Nucleus accumbens (tissue), 56 donors: ENCODE data around the gene MAP2K2.
A peak's percentile ranks its signal among the peaks of the same experiment; 100 is the strongest.

Experiments used
- DNase-seq, 56 donors: peaks; one replicate each; lab custom pipeline; 2025; lab: John Stamatoyannopoulos, UW

Gene MAP2K2

GRCh38 chr19:4082172-4082571 lies 41.8 kb downstream of the MAP2K2 start:
- no peak for DNase-seq

GRCh38 chr19:4081441-4082129 lies 42.3 kb downstream of the MAP2K2 start:
- no peak for DNase-seq

- DNase-seq, result no peak
Measured at GRCh38 chr19:4080473-4080872, 43.4 kb downstream of the MAP2K2 start.

GRCh38 chr19:4077800-4078684 lies 45.9 kb downstream of the MAP2K2 start:
- DNase-seq, result peak in 8 of 56 donors; percentile 5 to 34 (median 18)

- no peak for DNase-seq
Measured at GRCh38 chr19:4077007-4077374, 46.9 kb downstream of the MAP2K2 start.

GRCh38 chr19:4075373-4075772 lies 48.5 kb downstream of the MAP2K2 start:
- DNase-seq, result no peak

GRCh38 chr19:4071610-4072009 lies 52.3 kb downstream of the MAP2K2 start:
- no peak for DNase-seq

GRCh38 chr19:4069331-4069959 lies 54.5 kb downstream of the MAP2K2 start:
- DNase-seq, result peak in 1 of 56 donors; percentile 30

- peak in 3 of 56 donors; percentile 26 to 46 (median 33) for DNase-seq
Measured at GRCh38 chr19:4068047-4068966, 55.6 kb downstream of the MAP2K2 start.

- DNase-seq, result peak in 23 of 56 donors; percentile 32 to 72 (median 58)
Measured at GRCh38 chr19:4067396-4068046, 56.4 kb downstream of the MAP2K2 start.

- DNase-seq, result peak in 53 of 56 donors; percentile 19 to 86 (median 68)
Measured at GRCh38 chr19:4066682-4067395, 57.1 kb downstream of the MAP2K2 start, which contains the start of gene ZBTB7A. Gene ZBTB7A, minus strand, starts transcription at chr19:4066899. Its CDS starts 11,667 bp downstream, at chr19:4055232.

GRCh38 chr19:4066176-4066606 lies 57.7 kb downstream of the MAP2K2 start:
- DNase-seq, result peak in 24 of 56 donors; percentile 58 to 86 (median 76)

- DNase-seq, result peak; percentile 66 to 98 (median 94)
Measured at GRCh38 chr19:4065430-4066175, 58.3 kb downstream of the MAP2K2 start.

GRCh38 chr19:4064496-4065260 lies 59.2 kb downstream of the MAP2K2 start:
- peak in 48 of 56 donors; percentile 6 to 86 (median 59) for DNase-seq

GRCh38 chr19:4064149-4064495 lies 59.8 kb downstream of the MAP2K2 start:
- DNase-seq, result peak in 13 of 56 donors; percentile 12 to 61 (median 43)

- DNase-seq, result peak in 1 of 56 donors; percentile 50
Measured at GRCh38 chr19:4063369-4064148, 60.4 kb downstream of the MAP2K2 start.
